ENCODE data around the gene CLDN9. TPM values are rescaled to one million over a fixed set of nuclear protein-coding genes. Genes with fewer than 3 reads are reported as not detected.

CLDN9 gene
- total RNA-seq, 1 donor from 2014 or later = 0.14 TPM

DNA sequence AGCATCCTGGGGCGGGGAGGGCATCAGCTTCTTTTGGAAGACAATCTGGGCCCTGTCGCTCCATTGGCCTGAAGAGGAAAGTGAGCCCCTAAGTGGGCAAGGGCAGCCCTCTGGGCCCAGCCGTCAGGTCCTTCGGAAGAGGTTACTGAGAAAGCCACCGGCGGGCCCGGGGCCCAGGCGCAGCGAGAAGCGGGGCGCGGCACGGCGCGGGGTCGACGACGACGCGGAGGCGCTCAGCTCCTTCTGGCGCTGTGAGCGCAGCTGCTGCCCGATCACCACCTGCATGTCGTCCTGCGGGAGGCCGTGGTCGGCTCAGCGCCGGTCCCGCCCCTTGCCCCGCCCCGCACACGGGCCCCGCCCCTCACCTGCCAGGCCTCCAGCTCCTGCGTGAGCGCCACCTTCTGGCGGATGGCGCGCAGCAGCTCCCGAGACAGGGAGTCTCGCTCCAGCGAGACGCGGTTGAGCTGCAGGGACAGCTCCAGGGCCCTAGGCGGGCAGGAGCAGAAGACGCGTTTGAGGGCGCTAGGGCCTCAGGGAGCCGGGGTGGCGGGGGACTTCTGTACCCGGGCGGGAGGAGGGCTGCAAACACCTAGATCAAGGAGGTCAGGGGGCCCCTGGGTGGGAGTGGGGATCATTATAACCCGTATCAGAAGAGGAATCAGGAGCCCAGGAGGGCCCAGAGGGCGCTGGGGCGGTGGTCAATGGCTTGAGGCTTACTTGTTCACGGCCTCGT lies 15.4 kb downstream of the CLDN9 start:
- Mint-ChIP-seq H3K27me3 (ENCODE audit: low read depth) (peaks cover 16% of the 10 kb centered on the region), H3K4me3 (ENCODE audit: low read depth) (peak overlapping the region; percentile 66), H3K4me1 (ENCODE audit: low read depth) (peaks cover 28% of the 10 kb centered on the region), H3K9me3 (no peaks in the 10 kb centered on the region), H3K36me3 (ENCODE audit: low read depth) (peaks cover 28% of the 10 kb centered on the region), H3K27ac (no peak overlapping the region)
- intact Hi-C loops (cut with micrococcal nuclease) = loop anchor here (10.0 kb wide), 1 partner anchor 97 kb away; no protein-coding TSS in a partner anchor
- peak; percentile 79 for DNase-seq (ENCODE audit: low spot score)

DNA sequence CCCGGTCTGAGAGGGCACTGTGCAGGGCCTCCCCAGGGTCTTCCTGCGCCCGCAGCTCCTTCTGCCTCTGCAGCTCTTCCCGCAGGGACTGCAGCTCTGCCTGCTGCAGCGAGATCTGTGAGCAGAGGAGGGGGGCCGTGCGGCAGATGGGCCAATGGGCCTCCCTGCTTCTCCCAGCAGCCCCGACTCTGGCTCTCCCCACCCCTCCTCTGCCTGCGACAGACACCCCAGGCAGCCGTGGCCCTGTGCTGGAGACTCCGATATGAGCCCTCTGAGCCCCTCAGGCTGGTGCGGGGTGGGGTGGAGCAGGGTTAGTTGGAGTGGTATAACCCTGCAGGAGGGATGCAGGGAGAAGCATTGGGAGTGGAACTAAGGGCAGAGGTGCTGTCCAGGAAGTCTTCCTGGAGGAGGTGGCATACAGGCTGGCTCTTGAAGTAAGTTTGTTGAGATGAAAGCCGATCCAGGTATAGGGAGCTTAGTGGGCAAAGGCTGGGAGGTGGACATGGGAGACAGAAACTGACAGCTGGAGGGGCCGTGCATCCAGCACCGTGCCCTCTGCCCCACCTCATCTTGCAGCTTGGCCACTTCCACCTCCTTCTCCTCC lies 16.1 kb downstream of the CLDN9 start:
- H3K4me1 Mint-ChIP-seq (ENCODE audit: low read depth) = peaks cover 25% of the 10 kb centered on the region
- no peak for DNase-seq (ENCODE audit: low spot score)
- peaks cover 23% of the 10 kb centered on the region for H3K27me3 Mint-ChIP-seq (ENCODE audit: low read depth)
- H3K9me3 Mint-ChIP-seq = no peaks in the 10 kb centered on the region
- peak overlapping the region; percentile 66 for H3K4me3 Mint-ChIP-seq (ENCODE audit: low read depth)
- peaks cover 28% of the 10 kb centered on the region for H3K36me3 Mint-ChIP-seq (ENCODE audit: low read depth)
- no peak overlapping the region for H3K27ac Mint-ChIP-seq
- intact Hi-C loops (cut with micrococcal nuclease) = loop anchor here (10.0 kb wide), 1 partner anchor 96 kb away; no protein-coding TSS in a partner anchor

DNA sequence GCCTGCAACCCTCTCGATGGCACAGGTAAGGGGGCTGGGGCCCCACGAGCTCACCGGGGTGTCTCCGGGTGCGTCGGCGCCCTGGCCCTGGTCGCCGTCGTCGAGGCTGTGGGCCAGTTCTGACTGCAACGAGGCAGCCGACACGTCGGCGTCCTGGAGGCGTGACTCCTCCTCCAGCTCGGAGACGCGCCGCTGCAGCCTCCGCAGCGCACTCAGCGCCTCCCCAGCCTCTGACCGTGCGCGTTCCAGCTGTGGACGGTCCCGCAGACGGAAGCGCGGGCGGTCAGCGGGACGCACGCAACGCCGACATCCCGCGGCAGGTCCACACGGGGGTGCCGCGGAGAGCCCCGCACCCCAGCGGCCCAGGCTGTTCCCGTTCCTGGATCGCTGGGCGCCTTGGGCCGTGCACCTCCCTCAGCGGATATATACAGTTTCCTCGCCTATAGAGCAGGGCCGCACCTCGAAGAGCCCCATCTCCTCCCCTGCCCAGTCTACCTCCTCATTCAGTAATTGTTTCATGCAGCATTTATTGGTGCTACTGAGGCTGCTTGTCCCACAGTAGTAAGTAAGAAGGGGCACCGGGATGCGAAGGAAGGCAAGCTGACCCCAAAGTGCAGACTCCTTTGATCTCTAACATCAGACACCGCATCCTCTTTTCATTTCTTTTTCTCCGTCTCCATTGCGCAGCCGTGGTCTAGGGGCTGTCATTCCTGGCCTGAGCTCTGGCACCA lies 16.9 kb downstream of the CLDN9 start:
- no peaks in the 10 kb centered on the region for H3K9me3 Mint-ChIP-seq
- peaks cover 27% of the 10 kb centered on the region for H3K27me3 Mint-ChIP-seq (ENCODE audit: low read depth)
- H3K27ac Mint-ChIP-seq = peak overlapping the region; percentile 49
- peak; percentile 52 for DNase-seq (ENCODE audit: low spot score)
- intact Hi-C loops (cut with micrococcal nuclease) = loop anchor here (2.0 to 10.0 kb wide), 3 partner anchors 15 to 138 kb away; no protein-coding TSS in a partner anchor
- H3K4me3 Mint-ChIP-seq (ENCODE audit: low read depth) = peak overlapping the region; percentile 66
- H3K36me3 Mint-ChIP-seq (ENCODE audit: low read depth) = peaks cover 25% of the 10 kb centered on the region
- H3K4me1 Mint-ChIP-seq (ENCODE audit: low read depth) = peaks cover 23% of the 10 kb centered on the region

DNA sequence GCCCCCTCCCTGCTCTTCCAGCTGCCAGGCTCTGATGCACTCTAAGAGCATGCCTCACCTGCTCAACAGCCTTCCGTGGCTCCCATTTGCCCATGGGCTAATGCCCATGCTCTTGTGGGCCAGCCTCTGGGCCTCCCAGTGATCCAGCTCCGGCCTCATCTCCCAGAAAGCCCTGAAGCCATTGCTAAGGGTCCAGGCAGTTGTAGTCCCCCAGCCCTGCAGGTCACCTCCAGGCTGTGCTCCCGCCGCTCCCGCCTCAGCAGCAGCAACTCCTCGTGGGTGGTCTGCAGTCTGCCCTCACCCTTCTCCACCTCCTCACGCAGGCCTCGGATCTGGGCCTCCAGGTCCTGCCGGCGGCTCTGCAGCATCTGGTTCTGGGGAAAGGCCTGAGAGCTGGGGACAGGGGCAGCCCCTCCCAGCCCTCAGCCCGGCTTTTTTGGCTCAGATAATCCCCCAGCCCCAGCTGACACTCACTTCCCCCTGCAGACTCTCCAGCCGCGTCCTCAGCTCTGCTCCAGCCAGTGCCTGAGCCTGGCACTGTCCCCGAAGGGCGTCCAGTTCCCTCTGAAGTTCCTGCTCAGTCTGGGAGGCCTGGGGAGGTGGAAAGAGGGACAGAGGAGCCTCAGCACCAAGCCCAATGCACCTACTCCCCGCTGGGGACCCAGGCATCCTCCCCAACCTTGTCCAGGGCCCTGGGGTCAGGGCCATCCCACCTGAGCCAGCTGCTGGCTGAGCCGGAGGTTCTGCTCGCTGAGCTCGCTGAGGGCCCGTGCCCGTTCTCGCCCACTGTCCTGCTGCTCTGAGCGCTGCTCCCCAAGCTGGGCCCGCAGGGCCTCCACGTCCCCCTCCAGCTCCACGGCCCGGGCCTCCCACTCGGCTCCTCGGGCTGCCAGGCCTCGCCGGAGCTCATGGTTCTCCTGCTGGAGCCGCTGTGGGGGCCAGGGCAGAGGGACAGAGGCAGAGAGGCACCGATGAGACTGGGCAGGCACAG lies 17.8 kb downstream of the CLDN9 start:
- intact Hi-C loops (cut with micrococcal nuclease) = loop anchor here (2.0 to 5.0 kb wide), 2 partner anchors 14 to 137 kb away; no protein-coding TSS in a partner anchor
- no peak overlapping the region for H3K27ac Mint-ChIP-seq
- DNase-seq (ENCODE audit: low spot score) = no peak
- H3K27me3 Mint-ChIP-seq (ENCODE audit: low read depth) = peaks cover 35% of the 10 kb centered on the region
- H3K4me3 Mint-ChIP-seq (ENCODE audit: low read depth) = peak overlapping the region; percentile 40
- H3K36me3 Mint-ChIP-seq (ENCODE audit: low read depth) = peaks cover 22% of the 10 kb centered on the region
- H3K9me3 Mint-ChIP-seq = no peaks in the 10 kb centered on the region
- H3K4me1 Mint-ChIP-seq (ENCODE audit: low read depth) = peaks cover 21% of the 10 kb centered on the region

DNA sequence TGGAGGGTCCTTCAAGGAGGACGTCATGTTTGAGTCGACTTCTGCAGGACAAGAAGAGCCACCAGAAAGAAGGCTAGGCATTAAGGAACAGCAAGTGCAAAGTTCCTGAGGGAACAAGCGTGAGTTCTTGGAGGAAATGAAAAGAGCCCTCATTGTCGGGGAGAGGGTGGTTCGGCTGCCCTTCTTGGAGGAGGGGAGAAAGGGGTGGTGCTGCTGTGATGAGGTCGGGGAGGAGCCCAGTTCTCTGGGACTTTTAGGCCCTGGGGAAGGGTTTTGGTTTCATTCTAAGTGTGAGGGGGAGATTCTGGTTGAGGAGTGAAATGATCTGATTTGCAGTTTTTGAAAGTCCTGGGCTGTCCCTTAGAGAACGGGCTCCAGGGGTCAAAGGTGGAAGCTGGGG lies 19.9 kb downstream of the CLDN9 start:
- no peak overlapping the region for H3K4me3 Mint-ChIP-seq (ENCODE audit: low read depth)
- H3K36me3 Mint-ChIP-seq (ENCODE audit: low read depth) = peaks cover 2% of the 10 kb centered on the region
- no peak overlapping the region for H3K27ac Mint-ChIP-seq
- intact Hi-C loops (cut with micrococcal nuclease) = loop anchor here (5.0 kb wide), 1 partner anchor 135 kb away; no protein-coding TSS in a partner anchor
- peaks cover 48% of the 10 kb centered on the region for H3K27me3 Mint-ChIP-seq (ENCODE audit: low read depth)
- H3K4me1 Mint-ChIP-seq (ENCODE audit: low read depth) = peaks cover 21% of the 10 kb centered on the region
- no peaks in the 10 kb centered on the region for H3K9me3 Mint-ChIP-seq
- DNase-seq (ENCODE audit: low spot score) = no peak

DNA sequence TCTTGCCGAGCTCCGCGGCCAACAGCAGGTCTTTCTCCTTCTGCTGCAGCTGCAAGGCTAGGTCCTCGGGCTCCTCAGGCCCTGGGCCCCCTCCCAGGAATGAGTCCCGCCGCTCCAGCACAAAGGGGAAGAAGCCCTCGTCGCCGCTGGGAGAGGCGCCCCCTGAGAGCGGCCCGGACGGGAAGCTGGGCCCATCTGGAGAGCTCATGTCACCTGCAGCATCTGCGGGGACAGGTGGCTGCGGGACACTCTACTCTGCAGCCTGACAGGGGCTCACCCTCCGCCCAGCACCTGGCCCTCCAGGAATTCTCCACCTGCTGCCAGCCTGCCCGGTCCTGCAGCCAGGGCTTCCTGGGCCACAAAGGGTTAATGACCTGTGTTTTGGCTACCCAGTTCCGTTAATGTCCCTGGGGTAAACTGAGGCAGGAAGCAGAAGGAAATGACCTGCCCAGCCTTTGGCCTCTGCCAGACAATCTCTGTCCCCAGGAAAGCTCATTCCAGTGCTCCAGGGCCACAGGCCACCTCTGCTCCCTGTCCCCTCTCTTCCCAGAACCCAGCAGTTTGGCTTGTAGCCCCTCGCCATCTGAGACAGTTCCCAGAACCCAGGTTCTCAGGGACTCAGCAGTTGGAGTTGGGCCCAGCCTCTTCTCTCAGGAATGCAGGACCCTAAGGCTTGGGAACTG lies 22.7 kb downstream of the CLDN9 start:
- DNase-seq (ENCODE audit: low spot score) = no peak
- no peaks in the 10 kb centered on the region for H3K36me3 Mint-ChIP-seq (ENCODE audit: low read depth)
- H3K27me3 Mint-ChIP-seq (ENCODE audit: low read depth) = peaks cover 65% of the 10 kb centered on the region
- H3K9me3 Mint-ChIP-seq = no peaks in the 10 kb centered on the region
- intact Hi-C loops (cut with micrococcal nuclease) = no loop called here
- no peak overlapping the region for H3K4me3 Mint-ChIP-seq (ENCODE audit: low read depth)
- H3K4me1 Mint-ChIP-seq (ENCODE audit: low read depth) = peaks cover 5% of the 10 kb centered on the region
- no peak overlapping the region for H3K27ac Mint-ChIP-seq

DNA sequence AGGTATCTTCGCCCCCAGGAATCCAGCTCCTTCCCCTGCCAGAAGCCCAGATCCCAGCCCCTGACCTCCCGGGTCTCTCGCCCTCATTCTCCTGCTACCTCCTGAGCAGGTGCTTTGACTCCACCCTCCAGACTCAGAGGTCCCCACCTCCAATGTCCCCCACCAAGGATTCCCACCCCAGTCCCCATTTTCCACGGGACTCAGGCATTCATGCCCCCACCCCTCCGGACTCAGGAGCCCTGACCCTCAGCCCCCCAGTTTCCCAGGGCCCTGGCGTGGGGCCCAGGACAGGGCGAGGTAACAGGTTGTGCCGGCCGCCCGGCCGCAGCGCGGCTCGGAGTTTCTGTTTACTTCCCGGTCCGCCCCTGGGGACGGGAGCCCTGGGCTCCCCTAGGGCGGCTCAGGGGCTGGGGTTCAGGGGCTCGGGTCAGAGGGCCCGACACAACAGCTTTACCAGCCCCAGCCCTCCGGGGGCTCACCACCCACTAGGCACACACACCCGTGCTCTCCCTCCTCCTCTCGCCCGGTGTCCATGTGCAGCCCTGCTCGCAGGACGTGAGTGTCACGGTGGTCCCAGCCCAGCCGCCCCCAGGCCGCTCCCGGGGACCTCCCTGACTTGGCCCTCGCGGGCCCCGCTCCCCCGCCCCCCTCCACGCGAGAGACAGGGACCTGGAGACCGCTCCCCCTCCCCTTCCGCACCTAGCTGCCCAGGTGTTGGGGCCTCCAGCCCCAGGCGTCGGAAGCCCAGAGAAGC lies 23.4 kb downstream of the CLDN9 start:
- peaks cover 5% of the 10 kb centered on the region for H3K4me1 Mint-ChIP-seq (ENCODE audit: low read depth)
- H3K27me3 Mint-ChIP-seq (ENCODE audit: low read depth) = peaks cover 68% of the 10 kb centered on the region

DNA sequence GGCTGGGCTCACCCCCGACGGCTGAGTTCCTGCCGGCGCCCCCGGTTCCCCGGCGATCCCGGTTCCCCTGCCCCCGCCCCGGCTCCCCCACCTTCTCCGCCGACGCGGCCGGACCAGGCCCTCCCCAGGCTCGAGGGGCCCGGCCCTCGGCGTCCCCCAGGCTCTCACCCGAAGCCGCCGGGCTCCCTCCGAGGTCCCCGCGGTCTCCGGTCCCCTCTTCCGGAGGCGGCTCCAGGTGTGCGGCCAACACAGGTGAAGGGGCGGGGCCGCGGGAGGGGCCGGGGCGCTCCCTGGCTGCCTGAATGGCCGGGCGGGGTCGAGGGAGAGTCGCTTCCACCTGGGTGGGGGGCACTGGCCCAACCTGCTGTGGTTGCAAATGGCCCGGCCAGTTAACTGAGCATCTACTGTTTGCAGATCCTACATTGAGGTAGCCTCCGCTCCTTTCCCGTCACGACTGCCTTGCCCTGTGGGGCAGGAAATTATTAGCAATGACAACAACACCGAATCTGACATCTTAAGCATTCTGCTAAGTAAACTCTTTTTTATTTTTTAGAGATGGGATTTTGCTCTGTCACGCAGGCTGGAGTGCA lies 24.1 kb downstream of the CLDN9 start, which contains the start of gene BICDL2:
TSS of gene BICDL2 (minus strand) at position 219 of the 590 bp plus-strand sequence. CDS start 1,448 bp downstream, outside the sequence.
- H3K4me3 Mint-ChIP-seq (ENCODE audit: low read depth) = no peak within 1 kb of the TSS
- H3K9me3 Mint-ChIP-seq = no peaks in the 10 kb centered on the region
- DNase-seq (ENCODE audit: low spot score) = no peak
- H3K27ac Mint-ChIP-seq = no peak within 1 kb of the TSS
- peaks cover 5% of the 10 kb centered on the region for H3K4me1 Mint-ChIP-seq (ENCODE audit: low read depth)
- no peaks in the 10 kb centered on the region for H3K36me3 Mint-ChIP-seq (ENCODE audit: low read depth)
- intact Hi-C loops (cut with micrococcal nuclease) = no loop called here
- H3K27me3 Mint-ChIP-seq (ENCODE audit: low read depth) = peaks cover 68% of the 10 kb centered on the region

More for the DNA sequence above, 23.4 kb downstream of the CLDN9 start:
- H3K9me3 Mint-ChIP-seq = no peaks in the 10 kb centered on the region
- DNase-seq (ENCODE audit: low spot score) = no peak
- H3K36me3 Mint-ChIP-seq (ENCODE audit: low read depth) = no peaks in the 10 kb centered on the region
- H3K4me3 Mint-ChIP-seq (ENCODE audit: low read depth) = no peak overlapping the region
- intact Hi-C loops (cut with micrococcal nuclease) = no loop called here
- H3K27ac Mint-ChIP-seq = no peak overlapping the region

DNA sequence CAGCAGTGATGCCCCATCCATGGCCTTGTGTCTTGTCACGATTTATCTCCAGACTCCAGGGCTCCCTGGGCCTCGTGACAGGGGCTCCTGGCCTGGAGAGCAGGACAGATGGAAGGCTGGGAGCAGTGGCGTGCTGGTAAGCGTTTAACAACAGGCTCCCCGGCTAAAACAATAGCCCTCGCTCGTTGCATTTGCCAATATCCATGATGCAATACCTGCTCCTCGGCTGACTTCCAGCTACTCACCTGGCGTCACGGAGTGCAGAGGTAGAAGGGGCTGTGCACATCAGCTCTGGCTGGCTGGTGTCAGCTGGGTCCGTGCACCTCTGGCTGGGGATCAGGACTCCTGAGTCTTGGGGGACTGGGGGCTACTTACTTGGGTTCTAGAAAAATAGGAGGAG lies 25.5 kb downstream of the CLDN9 start:
- intact Hi-C loops (cut with micrococcal nuclease) = no loop called here
- Mint-ChIP-seq H3K4me1 (ENCODE audit: low read depth) (peaks cover 2% of the 10 kb centered on the region), H3K36me3 (ENCODE audit: low read depth) (no peaks in the 10 kb centered on the region), H3K27ac (no peak overlapping the region), H3K4me3 (ENCODE audit: low read depth) (no peak overlapping the region), H3K9me3 (no peaks in the 10 kb centered on the region), H3K27me3 (ENCODE audit: low read depth) (peaks cover 59% of the 10 kb centered on the region)
- no peak for DNase-seq (ENCODE audit: low spot score)

DNA sequence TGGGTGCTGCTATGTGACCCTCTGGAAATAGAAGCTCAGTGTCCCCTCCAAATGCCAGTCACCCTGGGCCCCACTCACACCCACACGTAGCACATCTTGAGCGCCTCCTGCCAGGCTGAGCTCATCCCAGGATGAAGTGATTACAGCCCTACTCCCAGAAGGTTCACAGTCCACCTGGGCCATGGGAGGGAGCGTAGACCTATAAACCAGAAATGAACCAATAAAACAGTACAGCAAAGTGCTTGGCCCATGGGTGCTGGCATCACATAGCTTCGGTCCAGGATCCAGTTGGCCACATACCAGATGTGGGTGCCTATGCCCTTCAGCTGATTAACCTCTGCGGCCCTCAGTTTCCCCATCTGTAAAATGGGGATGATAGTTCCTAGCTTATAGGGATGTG lies 26.2 kb downstream of the CLDN9 start:
- DNase-seq (ENCODE audit: low spot score) = no peak
- Mint-ChIP-seq H3K9me3 (no peaks in the 10 kb centered on the region), H3K27me3 (ENCODE audit: low read depth) (peaks cover 57% of the 10 kb centered on the region), H3K4me1 (ENCODE audit: low read depth) (peaks cover under 1% of the 10 kb centered on the region), H3K27ac (no peak overlapping the region), H3K36me3 (ENCODE audit: low read depth) (no peaks in the 10 kb centered on the region), H3K4me3 (ENCODE audit: low read depth) (no peak overlapping the region)
- intact Hi-C loops (cut with micrococcal nuclease) = no loop called here

DNA sequence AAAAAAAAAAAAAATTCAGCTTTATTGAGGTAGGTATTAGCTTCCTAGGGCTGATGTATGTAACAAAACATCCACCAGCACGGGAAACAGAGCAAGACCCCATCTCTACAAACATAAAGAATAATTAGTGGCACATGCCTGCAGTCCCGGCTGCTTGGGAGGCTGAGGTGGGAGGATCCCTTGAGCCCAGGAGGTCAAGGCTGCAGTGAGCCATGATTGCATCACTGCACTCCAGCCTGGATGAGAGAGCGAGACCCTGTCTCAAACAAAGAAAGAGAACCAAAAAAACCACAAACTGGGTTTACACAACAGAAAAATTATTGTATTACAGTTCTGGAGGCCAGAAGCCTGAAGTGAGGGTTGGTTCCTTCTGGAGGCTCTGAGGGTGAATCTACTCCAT lies 29.7 kb downstream of the CLDN9 start:
- intact Hi-C loops (cut with micrococcal nuclease) = no loop called here
- no peak for DNase-seq (ENCODE audit: low spot score)
- H3K4me3 Mint-ChIP-seq (ENCODE audit: low read depth) = no peak overlapping the region
- no peaks in the 10 kb centered on the region for H3K9me3 Mint-ChIP-seq
- peaks cover 7% of the 10 kb centered on the region for H3K4me1 Mint-ChIP-seq (ENCODE audit: low read depth)
- no peak overlapping the region for H3K27ac Mint-ChIP-seq
- peaks cover 48% of the 10 kb centered on the region for H3K27me3 Mint-ChIP-seq (ENCODE audit: low read depth)
- H3K36me3 Mint-ChIP-seq (ENCODE audit: low read depth) = peaks cover 3% of the 10 kb centered on the region
